Measurements from ENCODE around the gene HNRNPA3. TPM values are rescaled to one million over a fixed set of nuclear protein-coding genes. Genes with fewer than 3 reads are reported as not detected.
A peak's percentile ranks its signal among the peaks of the same experiment; 100 is the strongest.

HNRNPA3 gene
- total and polyA plus RNA-seq, 2 of the 13 experiments (the other 11 are each of a cell fraction or from before 2014, with no cell fraction given): 73.3 to 97.7 TPM

DNA sequence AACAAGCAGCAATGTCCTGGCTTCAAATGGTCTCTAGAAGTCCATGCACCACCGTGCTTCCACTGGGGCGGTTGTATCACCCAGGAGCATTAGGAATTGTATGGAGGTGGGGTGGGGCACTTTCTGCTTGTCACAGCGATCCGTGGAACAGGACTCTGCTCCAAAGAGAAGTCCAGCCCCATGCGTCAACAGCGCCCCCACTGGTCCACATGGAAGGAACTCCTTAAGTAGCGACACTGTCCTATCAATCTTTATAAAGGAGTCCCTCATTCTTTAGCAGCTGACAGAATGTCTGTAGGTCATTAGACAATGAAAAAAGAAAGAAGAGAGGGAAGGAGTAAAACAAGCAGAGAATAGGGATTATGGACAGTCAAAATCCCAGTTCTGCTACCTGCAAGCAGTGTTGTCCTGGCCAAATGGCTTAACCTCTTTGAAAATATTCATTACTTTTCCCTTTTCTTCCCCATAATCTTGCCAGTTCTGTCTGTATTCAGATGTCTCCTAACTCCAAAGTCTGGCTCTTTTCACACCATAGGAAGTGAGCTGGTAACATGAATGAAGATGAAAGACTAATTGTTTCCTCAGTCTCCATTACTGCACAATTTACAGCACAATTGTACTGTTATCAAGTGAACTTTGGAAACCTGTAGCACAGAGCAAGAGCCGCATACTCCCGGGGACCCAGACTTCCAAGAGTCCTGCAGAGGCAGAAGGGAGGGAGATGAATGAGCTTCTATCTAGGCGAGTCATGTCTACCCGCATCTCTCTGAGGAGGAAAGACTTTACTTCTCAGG, 42.0 kb downstream of the HNRNPA3 start (continued):
- TF ChIP-seq, protein P1, sequence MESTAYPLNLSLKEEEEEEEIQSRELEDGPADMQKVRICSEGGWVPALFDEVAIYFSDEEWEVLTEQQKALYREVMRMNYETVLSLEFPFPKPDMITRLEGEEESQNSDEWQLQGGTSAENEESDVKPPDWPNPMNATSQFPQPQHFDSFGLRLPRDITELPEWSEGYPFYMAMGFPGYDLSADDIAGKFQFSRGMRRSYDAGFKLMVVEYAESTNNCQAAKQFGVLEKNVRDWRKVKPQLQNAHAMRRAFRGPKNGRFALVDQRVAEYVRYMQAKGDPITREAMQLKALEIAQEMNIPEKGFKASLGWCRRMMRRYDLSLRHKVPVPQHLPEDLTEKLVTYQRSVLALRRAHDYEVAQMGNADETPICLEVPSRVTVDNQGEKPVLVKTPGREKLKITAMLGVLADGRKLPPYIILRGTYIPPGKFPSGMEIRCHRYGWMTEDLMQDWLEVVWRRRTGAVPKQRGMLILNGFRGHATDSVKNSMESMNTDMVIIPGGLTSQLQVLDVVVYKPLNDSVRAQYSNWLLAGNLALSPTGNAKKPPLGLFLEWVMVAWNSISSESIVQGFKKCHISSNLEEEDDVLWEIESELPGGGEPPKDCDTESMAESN (CRISPR knock-in tag; conservative IDR thresholded peaks at IDR 0.05): no peak
- TF ChIP-seq CREM (IDR thresholded peaks at IDR 0.05): peak; percentile 46; the same call in 1 of the 2 replicates
- TF ChIP-seq CREM (CRISPR knock-in tag; IDR thresholded peaks at IDR 0.05): no peak
- TF ChIP-seq, protein P2, sequence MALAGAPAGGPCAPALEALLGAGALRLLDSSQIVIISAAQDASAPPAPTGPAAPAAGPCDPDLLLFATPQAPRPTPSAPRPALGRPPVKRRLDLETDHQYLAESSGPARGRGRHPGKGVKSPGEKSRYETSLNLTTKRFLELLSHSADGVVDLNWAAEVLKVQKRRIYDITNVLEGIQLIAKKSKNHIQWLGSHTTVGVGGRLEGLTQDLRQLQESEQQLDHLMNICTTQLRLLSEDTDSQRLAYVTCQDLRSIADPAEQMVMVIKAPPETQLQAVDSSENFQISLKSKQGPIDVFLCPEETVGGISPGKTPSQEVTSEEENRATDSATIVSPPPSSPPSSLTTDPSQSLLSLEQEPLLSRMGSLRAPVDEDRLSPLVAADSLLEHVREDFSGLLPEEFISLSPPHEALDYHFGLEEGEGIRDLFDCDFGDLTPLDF (CRISPR knock-in tag; IDR thresholded peaks at IDR 0.05): no peak
- peak; percentile 62; the same call in 1 of the 2 replicates for TF ChIP-seq ZNF567 (CRISPR knock-in tag; IDR thresholded peaks at IDR 0.05; ENCODE audit: borderline replicate concordance)
- 0 out of 2 replicates have a peak, but pooled peaks have one; percentile 51 for TF ChIP-seq HMGXB3 (CRISPR knock-in tag; IDR thresholded peaks at IDR 0.05; ENCODE audit: borderline replicate concordance)
- TF ChIP-seq ZNF674 (CRISPR knock-in tag; IDR thresholded peaks at IDR 0.05; ENCODE audit: low read depth): no peak
- TF ChIP-seq PRMT3 (CRISPR knock-in tag; IDR thresholded peaks at IDR 0.05; ENCODE audit: borderline replicate concordance, low read depth): no peak
- TF ChIP-seq, protein P3, sequence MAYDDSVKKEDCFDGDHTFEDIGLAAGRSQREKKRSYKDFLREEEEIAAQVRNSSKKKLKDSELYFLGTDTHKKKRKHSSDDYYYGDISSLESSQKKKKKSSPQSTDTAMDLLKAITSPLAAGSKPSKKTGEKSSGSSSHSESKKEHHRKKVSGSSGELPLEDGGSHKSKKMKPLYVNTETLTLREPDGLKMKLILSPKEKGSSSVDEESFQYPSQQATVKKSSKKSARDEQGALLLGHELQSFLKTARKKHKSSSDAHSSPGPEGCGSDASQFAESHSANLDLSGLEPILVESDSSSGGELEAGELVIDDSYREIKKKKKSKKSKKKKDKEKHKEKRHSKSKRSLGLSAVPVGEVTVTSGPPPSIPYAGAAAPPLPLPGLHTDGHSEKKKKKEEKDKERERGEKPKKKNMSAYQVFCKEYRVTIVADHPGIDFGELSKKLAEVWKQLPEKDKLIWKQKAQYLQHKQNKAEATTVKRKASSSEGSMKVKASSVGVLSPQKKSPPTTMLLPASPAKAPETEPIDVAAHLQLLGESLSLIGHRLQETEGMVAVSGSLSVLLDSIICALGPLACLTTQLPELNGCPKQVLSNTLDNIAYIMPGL (CRISPR knock-in tag; IDR thresholded peaks at IDR 0.05; ENCODE audit: borderline replicate concordance in 1 of 2, low read depth in 1 of 2): peak in 1 of 2 experiments; percentile 60; a peak in 2 of 4 replicates
- TF ChIP-seq SKI (IDR thresholded peaks at IDR 0.05; ENCODE audit: partially characterized antibody): no peak

Data from HepG2 (cell line).